HTERT RPE-1 (cell line): Measurements from ENCODE around the gene HKDC1.

Source experiments
- in situ Hi-C: fragments of 300-500 bp; cut with MboI; formaldehyde crosslinking; loops from 4 replicates; pipeline ENCODE4 v1.14.3; 2020; ENCODE audit warnings: low sequenced_read_pairs

HKDC1 gene

GRCh38 chr10:69216577-69217118 lies 3.5 kb upstream of the HKDC1 start:
- in situ Hi-C loops = no loop called here

- in situ Hi-C loops = no loop called here
Measured at GRCh38 chr10:69217119-69217754, 2.9 kb upstream of the HKDC1 start.

- in situ Hi-C loops = no loop called here
Measured at GRCh38 chr10:69218831-69219230, 1.3 kb upstream of the HKDC1 start.

- in situ Hi-C loops = no loop called here
Measured at GRCh38 chr10:69220507-69220906, 375 bp downstream of the HKDC1 start.

- in situ Hi-C loops = no loop called here
Measured at GRCh38 chr10:69222157-69223027, 2.3 kb downstream of the HKDC1 start.

GRCh38 chr10:69223028-69223342 lies 2.9 kb downstream of the HKDC1 start:
- in situ Hi-C loops = no loop called here

GRCh38 chr10:69224862-69225657 lies 4.9 kb downstream of the HKDC1 start:
- in situ Hi-C loops = loop anchor here (25.0 kb wide), 1 partner anchor 162 kb away; no protein-coding TSS in a partner anchor

- in situ Hi-C loops = loop anchor here (25.0 kb wide), 1 partner anchor 162 kb away; no protein-coding TSS in a partner anchor
Measured at GRCh38 chr10:69225681-69226080, 5.5 kb downstream of the HKDC1 start.

GRCh38 chr10:69226919-69227450 lies 6.9 kb downstream of the HKDC1 start:
- in situ Hi-C loops = loop anchor here (25.0 kb wide), 1 partner anchor 160 kb away; no protein-coding TSS in a partner anchor

GRCh38 chr10:69228151-69228550 lies 8.0 kb downstream of the HKDC1 start:
- in situ Hi-C loops = loop anchor here (25.0 kb wide), 1 partner anchor 159 kb away; no protein-coding TSS in a partner anchor

GRCh38 chr10:69229616-69229916 lies 9.4 kb downstream of the HKDC1 start:
- in situ Hi-C loops = loop anchor here (25.0 kb wide), 1 partner anchor 158 kb away; no protein-coding TSS in a partner anchor

GRCh38 chr10:69230128-69230527 lies 10.0 kb downstream of the HKDC1 start:
- in situ Hi-C loops = loop anchor here (25.0 kb wide), 1 partner anchor 157 kb away; no protein-coding TSS in a partner anchor

- in situ Hi-C loops = loop anchor here (25.0 kb wide), 1 partner anchor 155 kb away; no protein-coding TSS in a partner anchor
Measured at GRCh38 chr10:69232252-69232651, 12.1 kb downstream of the HKDC1 start.

GRCh38 chr10:69232736-69233480 lies 12.8 kb downstream of the HKDC1 start:
- in situ Hi-C loops = loop anchor here (25.0 kb wide), 1 partner anchor 154 kb away; no protein-coding TSS in a partner anchor

- in situ Hi-C loops = loop anchor here (25.0 kb wide), 1 partner anchor 153 kb away; no protein-coding TSS in a partner anchor
Measured at GRCh38 chr10:69234447-69234846, 14.3 kb downstream of the HKDC1 start.

- in situ Hi-C loops = loop anchor here (25.0 kb wide), 1 partner anchor 150 kb away; no protein-coding TSS in a partner anchor
Measured at GRCh38 chr10:69237528-69238159, 17.5 kb downstream of the HKDC1 start.

GRCh38 chr10:69239136-69239535 lies 19.0 kb downstream of the HKDC1 start:
- in situ Hi-C loops = loop anchor here (25.0 kb wide), 1 partner anchor 148 kb away; no protein-coding TSS in a partner anchor

- in situ Hi-C loops = loop anchor here (25.0 kb wide), 1 partner anchor 147 kb away; no protein-coding TSS in a partner anchor
Measured at GRCh38 chr10:69239816-69240434, 19.8 kb downstream of the HKDC1 start.

GRCh38 chr10:69240455-69240854 lies 20.3 kb downstream of the HKDC1 start:
- in situ Hi-C loops = loop anchor here (25.0 kb wide), 1 partner anchor 147 kb away; no protein-coding TSS in a partner anchor
